Measurements from ENCODE around the gene TBX2.
A peak's percentile ranks its signal among the peaks of the same experiment; 100 is the strongest.
"Not testable (repeated sequence)": the region's sequence is repeated elsewhere in the genome, so short reads cannot be mapped to it uniquely, and the experiment has no call there.

Gene TBX2

DNA sequence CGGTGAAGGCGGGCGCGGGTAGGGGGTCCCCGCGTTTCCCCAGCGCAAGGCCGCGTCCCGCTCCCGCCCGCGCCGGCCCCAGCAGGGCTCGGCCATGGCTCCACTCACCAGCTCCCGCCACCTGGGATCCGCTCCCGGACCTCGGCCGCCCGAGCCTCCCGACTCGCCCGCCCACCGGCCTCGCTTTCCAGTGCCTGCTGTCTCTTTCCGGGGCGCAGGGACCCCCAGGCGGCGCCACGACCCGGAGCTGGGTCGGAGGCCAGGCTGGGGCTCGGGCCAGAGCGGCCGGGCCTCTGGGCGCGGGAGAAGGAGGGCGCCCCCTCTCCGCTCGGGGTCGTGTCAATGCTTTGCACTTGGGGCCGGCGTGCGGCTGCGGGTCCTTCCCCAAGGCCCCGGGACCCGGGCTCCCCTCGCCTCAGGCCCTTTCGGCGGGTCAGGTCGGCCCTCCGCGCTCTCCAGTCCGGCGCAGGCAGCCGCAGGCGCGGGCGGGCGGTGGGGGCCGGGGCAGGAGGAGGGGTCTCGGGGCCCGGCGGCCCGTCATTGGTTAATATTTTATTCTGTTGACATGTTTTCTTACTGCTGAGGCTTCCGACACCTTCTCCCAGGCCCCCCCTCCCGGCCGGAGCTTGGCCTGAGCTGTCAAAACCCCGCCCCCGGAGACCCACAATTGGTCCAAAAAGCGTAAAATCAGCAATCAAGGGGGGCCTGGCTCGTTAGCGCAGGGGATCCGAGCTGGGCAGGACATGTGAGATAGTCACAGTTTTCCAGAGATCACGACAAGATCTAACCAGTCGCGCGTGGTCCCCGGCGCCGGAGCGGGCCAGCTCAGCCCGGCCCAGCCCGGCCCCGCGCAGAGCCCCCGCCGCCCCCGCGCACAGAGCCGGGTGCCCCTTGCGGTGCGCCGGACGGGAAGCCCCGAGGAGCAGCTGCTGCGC lies at the start of gene TBX2:
Gene TBX2, plus strand, starts transcription at position 713 of the 935 bp plus-strand sequence. CDS start 334 bp downstream, outside the sequence.
- DNase-seq (ENCODE audit: low read depth), result peak; percentile 91
- peak within 1 kb of the TSS; percentile 75 for H3K4me3 ChIP-seq (ENCODE audit: low read depth, low read length)

DNA sequence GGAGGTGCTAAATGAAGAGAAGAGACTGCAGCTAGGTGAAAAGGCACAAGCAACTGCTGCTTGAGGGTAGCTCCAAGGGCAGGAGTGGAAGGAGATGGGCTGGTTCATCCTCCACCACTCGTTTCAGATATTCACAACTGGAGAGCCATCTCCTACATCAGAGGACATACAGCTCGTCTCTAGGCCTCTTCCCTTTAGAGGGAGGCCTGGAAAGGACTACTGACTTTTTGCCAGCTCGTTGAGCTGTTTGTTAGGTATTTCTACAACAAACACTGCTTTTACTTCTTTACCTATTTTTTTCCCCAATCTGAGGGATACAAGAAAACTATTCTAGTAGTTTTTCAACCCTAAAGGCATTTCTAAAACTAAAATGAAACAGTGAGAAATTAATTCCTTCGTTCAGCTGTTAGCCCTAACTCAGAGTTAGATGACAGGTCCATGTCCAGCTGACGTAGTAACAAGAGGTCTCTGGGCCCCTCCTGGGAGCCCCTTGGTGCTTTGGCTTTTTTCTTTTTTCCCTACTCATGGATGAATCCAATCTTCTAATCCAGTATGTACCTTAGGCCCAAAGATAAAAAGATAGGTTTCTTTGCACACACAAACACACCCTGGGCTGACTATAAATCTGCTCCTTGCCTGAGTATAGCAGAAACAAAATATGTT lies 47.8 kb upstream of the TBX2 start:
- DNase-seq (ENCODE audit: low read depth), result no peak
- H3K4me3 ChIP-seq (ENCODE audit: low read depth, low read length), result no peak overlapping the region

DNA sequence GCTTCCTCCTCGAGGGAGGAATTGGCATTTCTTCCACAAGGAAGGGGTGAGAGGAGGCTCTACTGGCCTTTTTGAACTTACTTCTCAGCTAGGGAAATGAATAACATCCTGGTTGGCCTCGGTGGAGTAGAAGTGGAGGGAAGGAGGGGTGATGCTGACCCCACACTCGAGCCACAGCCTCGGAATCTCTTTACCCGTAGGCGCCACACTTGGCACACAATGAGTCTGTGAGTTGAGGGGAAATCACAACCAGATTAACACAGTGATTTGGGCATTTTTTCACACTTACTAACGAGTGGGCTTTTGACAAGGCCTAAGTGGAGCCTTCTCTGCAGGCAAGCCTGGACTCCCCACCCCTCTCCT lies 47.3 kb upstream of the TBX2 start:
- DNase-seq (ENCODE audit: low read depth), result no peak
- no peak overlapping the region for H3K4me3 ChIP-seq (ENCODE audit: low read depth, low read length)

DNA sequence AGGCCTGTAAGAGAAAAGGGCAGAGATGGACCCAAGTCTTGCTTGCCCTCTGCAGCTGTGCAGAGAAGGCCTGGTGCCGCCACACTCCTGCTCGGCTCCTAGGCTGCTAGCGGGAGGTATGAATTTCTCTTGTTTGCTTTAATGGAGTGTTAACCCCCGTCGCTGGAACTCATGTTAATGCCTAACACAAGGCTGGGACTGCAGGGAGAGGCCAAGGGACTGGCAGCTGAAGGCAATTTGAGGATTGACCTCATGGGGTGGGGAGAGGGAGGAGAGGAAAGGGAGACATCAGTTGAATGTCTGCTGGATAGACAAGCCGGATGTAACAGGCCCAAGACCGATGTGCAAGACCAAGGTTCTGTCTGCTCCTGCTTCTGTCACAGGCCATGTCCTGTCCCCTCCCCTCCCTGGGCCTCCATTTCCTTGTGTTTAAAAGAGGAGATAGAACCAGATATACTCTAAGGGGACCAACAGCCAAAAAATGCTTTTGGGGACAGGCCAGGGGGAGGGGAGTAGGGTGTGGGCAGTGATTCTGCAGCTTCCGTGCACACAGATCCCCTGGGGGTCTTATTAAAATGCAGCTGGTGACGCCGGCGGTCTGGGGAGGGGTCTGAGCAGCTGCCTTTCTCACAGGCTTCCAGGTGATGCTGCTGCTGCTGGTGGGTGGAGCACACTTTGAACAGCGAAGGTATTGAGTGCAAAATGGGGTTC lies 46.7 kb upstream of the TBX2 start:
- no peak overlapping the region for H3K4me3 ChIP-seq (ENCODE audit: low read depth, low read length)
- no peak for DNase-seq (ENCODE audit: low read depth)

DNA sequence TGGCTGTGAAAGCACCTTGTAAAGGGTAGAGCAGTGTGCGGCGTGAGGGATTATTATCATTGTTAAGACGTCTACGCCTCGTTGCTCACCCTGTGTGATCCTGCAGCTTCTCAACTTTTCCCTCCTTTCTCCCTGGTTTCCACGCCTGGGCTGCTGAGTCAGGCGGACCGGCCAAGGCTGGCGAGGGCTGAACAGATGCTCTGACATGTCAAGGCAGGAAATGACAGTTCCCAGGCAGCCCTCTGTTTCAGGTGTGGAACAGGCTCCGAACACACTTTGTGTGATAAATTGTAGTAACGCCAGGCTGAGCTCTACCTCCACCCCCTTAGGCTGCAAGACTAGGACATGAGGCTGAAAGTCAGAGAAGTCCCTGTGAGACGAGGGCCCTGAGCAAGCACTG lies 46.0 kb upstream of the TBX2 start:
- no peak for DNase-seq (ENCODE audit: low read depth)
- H3K4me3 ChIP-seq (ENCODE audit: low read depth, low read length), result no peak overlapping the region

DNA sequence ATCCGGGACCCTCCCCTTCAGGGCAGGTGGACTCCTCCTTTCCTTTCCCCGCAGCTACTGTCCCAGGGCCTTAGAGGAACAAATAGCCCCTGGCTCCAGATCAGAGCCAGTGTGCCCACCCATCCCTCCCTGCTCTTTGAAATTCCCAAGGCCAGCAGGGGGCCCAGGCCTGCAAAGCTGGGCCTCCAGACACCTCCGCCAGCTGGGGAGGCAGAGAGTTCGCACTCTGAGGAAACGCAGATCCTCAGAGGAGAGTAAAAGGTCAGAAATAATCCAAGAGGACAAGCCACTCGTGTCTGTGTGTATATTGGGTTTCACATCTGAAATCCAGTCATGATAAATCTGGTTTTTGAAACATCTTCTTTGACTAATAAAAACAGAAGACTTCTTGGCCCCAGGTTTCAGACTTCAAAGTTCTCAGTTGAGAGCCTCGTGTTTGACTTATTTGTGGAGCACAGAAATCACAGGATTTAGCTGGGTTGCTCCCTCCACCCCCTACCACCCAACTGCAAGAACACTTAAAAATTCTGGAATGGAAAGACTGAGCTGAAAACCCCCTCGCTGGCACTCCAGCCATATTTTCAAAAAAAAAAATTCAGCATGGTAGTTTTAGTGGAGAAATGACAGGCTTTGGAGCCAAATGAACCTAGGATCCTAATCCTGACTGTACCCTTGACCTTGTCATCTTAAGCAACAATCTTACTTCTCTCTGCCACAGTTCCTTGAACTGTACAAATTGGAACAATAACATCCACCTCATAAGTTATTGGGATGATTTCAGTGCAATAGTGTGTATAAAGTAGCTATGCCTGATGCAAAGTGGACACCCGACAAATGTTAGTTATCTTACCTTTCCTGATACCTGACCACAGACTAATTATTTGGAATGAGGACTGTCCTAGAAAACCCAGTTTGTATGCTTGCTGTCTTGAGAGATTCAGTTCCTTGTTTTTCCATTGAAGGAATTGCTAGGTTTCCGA lies 44.5 kb upstream of the TBX2 start:
- H3K4me3 ChIP-seq (ENCODE audit: low read depth, low read length), result no peak overlapping the region
- DNase-seq (ENCODE audit: low read depth), result no peak

DNA sequence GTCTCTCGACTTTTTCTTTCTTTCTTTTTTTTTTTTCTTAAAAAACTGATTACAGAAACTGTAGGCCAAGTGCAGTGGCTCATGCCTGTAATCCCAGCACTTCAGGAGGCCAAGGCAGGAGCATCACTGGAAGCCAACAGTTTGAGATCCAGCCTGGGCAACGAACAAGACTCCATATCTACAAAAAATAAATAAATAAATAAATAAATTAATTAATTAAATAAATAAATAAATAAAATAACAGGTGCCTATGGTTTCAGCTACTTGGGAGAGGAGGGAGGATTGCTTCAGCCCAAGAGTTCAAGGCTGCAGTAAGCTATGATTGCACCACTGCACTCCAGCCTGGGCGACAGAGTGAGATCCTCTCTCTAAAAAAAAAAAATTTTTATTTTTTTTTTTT lies 42.6 kb upstream of the TBX2 start:
- DNase-seq (ENCODE audit: low read depth); H3K4me3 ChIP-seq (ENCODE audit: low read depth, low read length): not testable (repeated sequence)

DNA sequence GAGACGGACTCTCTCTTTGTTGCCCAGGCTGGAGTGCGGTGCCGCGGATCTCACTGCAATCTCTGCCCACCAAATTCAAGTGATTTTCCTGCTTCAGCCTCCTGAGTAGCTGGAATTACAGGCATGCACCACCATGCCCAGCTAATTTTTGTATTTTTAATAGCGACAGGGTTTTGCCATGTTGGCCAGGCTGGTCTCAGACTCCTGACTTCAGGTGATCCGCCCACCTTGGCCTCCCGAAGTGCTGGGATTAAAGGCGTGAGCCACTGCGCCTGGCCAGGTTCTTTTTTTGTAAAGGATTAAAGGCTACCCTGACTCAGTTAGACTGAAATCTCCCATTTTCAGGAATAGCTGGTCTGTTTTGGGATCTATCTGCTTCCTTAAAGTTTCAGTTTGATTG lies 40.1 kb upstream of the TBX2 start:
- H3K4me3 ChIP-seq (ENCODE audit: low read depth, low read length); DNase-seq (ENCODE audit: low read depth): not testable (repeated sequence)

DNA sequence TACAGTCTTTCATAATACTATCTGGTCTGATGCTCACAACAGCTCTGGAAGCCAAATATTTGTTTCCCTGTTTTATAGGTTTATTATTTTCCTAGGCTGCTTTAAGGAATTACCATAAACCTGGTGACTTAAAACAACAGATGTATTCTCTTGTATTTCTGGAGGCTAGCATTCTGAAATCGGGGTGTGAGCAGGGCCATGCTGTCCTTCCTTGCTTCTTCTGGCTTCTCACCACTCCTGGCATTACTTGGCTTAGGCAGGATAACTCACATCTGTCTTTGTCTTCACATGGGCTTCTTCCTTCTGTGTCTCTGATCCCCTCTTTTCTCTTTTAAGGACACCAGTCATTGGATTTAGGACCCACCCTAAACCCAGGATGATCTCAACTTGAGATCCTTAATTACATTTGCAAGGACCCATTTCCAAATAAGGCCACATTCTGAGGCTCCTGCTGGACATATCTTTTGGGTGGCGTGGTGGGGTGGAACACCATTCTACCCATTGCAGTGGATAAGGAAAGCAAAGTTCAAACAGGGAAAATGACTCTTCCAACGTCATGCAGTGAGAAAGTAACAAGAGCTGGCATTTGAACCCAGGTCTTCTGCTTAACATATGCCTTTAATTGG lies 39.2 kb upstream of the TBX2 start:
- DNase-seq (ENCODE audit: low read depth), result no peak
- H3K4me3 ChIP-seq (ENCODE audit: low read depth, low read length), result no peak overlapping the region

DNA sequence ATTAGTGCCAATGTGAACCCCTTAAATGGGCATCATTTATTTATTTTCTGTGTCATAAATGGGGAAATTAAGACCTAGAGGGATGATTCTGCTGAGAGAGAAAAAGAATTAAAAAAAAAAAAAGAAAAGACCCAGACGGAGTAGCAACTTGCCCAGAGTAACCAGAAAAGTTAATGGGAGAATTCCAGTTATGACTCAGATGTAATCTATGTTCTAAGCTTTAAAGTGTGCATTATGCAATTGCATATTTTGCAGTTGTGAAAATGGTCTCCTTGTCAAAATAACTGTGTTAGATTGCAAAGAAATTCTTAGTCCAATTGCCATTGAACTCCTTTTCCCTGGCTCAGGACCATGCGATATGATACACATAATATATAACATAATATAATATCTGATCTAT lies 38.6 kb upstream of the TBX2 start:
- no peak overlapping the region for H3K4me3 ChIP-seq (ENCODE audit: low read depth, low read length)
- peak; percentile 58 for DNase-seq (ENCODE audit: low read depth)

DNA sequence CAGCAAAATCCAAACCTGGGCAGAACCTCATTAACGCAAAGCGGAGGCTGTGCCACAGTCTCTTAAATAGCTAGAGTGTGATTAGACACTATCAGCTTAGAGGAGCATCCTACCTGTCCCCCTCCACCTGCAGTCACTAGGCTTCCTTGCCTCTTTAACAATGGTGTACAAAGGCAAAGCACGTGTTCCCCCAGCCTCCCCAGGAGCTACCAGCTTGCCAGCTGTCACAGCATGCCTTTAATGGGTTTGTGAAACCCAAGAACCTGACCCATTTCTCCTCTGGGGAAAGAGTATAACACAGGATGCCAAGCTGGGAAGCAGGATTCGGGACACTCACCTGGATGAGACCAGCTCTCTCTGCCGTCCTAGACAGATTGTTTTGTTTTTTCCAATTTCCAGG lies 37.2 kb upstream of the TBX2 start:
- DNase-seq (ENCODE audit: low read depth), result no peak
- H3K4me3 ChIP-seq (ENCODE audit: low read depth, low read length), result no peak overlapping the region

DNA sequence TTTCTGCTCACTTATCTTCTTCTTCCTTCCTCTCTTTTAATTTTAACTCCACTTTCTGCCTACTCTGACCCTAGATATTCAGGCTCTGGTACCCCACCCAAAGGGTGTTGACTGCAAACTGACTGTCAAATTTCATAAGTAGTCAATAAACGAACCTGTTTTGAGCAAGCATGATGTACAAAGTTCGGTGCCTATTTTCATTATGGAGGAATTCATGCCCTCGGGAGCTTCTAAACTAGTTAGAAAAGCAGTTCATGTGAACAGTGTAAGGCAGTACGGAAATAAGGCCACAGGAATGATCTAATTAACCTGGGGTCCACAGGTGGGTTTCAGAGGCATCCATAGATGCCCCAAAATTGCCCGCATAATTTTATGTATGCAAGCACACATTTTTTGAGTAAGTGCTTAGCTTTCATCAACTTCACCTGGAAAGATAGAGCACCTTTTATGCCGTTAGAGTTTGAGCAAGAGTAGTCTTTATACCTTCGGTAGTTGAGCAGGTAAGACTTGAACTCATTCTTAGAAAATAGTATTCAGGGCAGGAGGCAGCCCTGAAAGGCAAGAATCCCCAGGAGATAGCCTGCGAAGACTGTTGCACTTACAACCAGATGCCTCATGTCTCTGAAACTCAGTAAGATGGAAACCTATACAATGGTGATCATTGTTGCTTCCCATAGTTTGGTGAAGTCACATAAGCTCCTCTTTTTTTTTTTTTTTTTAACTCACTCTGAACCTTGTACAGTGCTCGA lies 36.6 kb upstream of the TBX2 start:
- no peak for DNase-seq (ENCODE audit: low read depth)
- H3K4me3 ChIP-seq (ENCODE audit: low read depth, low read length), result no peak overlapping the region

DNA sequence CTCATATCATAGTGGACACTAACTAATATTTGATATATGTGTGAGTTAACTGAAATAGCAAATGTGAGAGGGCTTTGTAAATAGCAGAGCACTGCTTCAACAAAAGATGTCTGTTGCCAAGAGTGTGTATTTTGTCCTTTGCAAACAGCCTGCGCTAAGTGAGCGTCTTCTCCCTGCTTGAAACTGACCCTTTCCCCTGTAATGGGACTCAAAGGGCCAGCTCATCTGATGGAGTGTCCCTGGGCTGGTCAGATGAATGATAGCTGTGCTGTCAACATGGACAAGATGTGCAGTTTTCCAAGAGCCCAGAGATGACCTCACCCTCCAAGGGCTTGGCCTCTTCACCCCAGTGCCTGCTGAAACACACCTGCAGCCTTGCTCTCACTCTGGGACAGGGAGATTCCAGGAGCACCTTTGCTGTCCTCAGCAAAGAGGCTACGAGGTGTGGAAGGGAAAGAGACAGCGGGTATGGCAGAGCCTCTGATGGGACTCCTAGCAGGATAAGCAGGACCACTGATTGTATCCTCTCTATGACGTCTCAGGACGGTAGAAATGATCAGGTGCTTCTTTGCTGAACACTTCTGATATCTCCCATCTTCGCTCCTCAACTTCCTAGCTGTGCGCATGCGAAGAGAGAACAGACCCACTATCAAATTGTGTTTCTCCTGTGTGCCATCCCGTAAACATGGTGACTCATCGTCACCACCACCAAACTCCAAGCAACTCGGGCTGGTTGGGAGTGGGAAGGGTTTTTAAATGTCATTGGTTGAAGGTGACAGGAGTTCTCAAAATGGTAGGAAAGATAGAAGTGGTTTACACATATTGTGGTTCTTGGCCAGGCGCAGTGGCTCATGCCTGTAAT lies 35.8 kb upstream of the TBX2 start:
- no peak for DNase-seq (ENCODE audit: low read depth)
- H3K4me3 ChIP-seq (ENCODE audit: low read depth, low read length), result no peak overlapping the region

DNA sequence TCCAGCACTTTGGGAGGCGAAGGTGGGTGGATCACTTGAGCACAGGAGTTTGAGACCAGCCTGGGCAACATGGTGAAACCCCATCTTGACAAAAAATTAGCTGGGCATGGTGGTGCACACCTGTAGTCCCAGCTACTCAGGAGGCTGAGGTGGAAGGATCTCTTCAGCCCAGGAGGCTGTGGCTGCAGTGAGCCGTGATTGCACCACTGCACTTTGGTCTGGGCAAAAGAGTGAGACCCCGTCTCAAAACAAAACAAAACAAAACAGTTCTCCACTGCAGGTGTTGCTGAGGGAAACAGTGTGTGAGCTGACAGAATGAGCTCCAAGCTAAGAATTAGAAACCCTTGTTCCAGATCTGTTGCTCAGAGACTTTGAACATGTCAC lies 35.2 kb upstream of the TBX2 start:
- H3K4me3 ChIP-seq (ENCODE audit: low read depth, low read length), result no peak overlapping the region
- DNase-seq (ENCODE audit: low read depth), result no peak

DNA sequence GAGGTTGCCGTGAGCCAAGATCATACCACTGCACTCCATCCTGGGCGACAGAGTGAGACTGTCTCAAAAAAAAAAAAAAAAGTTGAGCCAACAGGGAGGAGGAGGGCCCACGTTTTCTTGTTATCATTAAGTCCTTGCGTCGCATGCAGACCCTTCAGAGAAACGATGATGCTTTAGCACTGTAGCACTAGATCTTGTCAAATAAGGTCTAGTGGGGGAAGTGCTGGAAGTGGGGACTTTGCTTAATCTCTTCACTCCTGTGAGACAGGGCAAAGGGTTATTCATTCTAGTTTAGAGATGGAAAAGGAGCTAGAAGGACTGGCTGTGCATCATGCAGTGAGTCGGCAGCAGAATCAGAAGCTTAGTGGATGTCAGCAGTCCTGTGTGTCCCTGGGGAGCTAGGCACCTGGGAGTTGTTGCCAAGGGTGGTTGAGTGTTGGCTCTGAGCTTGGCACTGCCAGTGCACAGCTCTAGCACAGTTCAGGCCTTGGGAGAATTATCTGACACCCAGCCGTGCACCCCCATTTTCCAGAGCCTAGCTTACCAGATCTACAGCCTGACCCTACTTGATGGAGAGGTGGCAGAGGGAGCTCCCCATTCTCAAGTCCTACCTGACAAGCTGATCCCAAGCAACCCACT lies 33.4 kb upstream of the TBX2 start:
- DNase-seq (ENCODE audit: low read depth), result no peak

DNA sequence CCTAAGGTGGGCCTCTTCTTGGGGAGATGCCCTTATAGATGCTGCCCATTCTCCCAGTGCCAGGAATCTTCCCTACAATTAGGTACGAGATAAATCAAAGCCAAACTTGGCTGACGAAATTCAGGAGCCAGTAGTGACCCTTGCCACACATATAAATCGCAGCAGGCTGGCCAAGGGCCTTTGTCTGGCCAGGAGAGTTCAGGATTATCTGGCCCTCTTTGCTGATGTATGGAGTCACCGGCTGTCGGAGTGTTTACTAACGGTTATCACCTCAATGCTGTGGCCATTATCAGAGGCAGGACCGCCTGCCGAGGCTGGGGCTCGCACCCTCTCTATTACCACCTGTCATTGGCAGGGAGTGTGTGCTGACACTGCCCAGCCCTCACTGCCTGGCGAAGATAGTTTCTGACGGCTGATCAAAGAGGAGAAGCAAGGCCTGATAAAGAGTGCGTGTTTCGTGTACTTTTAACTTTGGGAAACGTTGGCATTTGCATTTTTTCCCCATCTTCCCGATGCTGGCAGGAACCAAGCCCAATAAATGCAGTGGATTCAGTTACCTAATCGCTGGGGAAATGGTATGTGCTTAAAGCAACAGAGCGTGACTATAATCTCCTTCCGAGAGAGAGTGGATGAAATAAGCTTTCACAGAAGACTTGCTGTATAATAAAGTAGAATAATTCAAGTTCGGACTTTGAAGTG lies 32.8 kb upstream of the TBX2 start:
- DNase-seq (ENCODE audit: low read depth), result no peak
- H3K4me3 ChIP-seq (ENCODE audit: low read depth, low read length), result no peak overlapping the region

More for the DNA sequence above, 33.4 kb upstream of the TBX2 start:
- no peak overlapping the region for H3K4me3 ChIP-seq (ENCODE audit: low read depth, low read length)

All from skeletal muscle cell (primary cell).